IPS-20b (cell line): ENCODE data around the gene CCDC38.
A peak's percentile ranks its signal among the peaks of the same experiment; 100 is the strongest.

Source experiments
- H3K27ac ChIP-seq: one replicate; pipeline ENCODE4 v1.5.1; 2013; ENCODE audit warnings: low read length
- H3K27me3 ChIP-seq: 2 replicates; pipeline ENCODE4 v1.6.1; 2013; ENCODE audit warnings: mild to moderate bottlenecking, low read length, inconsistent platforms; ENCODE audit not compliant: insufficient read depth
- H3K36me3 ChIP-seq: 2 replicates; pipeline ENCODE4 v1.6.1; 2013; ENCODE audit warnings: low read depth, mild to moderate bottlenecking, inconsistent platforms, low read length, moderate library complexity; ENCODE audit not compliant: insufficient read depth
- H3K4me1 ChIP-seq: 2 replicates; pipeline ENCODE4 v1.6.1; 2013; ENCODE audit warnings: mild to moderate bottlenecking, control low read depth, inconsistent platforms, low read length, moderate library complexity; ENCODE audit not compliant: insufficient read depth
- H3K4me3 ChIP-seq: 2 replicates; pipeline ENCODE4 v1.5.1; 2013; ENCODE audit warnings: mild to moderate bottlenecking, low read length, inconsistent platforms
- H3K9ac ChIP-seq: 2 replicates; pipeline ENCODE4 v1.6.1; 2013; ENCODE audit warnings: low read depth, mild to moderate bottlenecking, inconsistent platforms, low read length, moderate library complexity
- H3K9me3 ChIP-seq: 2 replicates; pipeline ENCODE4 v1.6.1; 2013; ENCODE audit warnings: mild to moderate bottlenecking, low read depth, low read length, inconsistent platforms; ENCODE audit not compliant: insufficient read depth

The CCDC38 gene

DNA sequence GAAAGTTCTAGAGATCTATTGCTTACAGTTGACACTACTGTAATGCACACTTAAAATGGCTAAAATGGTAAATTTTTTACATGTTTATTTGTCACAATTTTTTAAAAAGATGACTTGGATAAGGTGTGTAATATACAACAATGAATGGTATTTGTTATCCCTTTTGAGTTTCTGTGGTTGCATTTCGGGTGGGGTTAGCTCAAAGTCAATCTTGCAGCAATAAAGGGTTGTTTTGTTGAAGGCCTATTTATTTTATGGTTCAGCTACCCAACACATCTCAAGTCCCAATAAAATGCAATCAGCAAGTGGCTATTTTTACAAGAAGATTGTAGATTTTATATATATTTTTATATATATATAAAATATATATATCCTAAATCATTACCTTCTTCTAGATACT is 61.5 kb downstream of the CCDC38 start:
- Histone ChIP-seq H3K9me3 (peaks cover 14% of the 10 kb centered on the region), H3K4me1 (no peaks in the 10 kb centered on the region), H3K9ac (no peak overlapping the region), H3K4me3 (no peak overlapping the region), H3K36me3 (no peaks in the 10 kb centered on the region), H3K27ac (no peak overlapping the region), H3K27me3 (no peaks in the 10 kb centered on the region)

GRCh38 chr12:95877622-95878021 is 64.8 kb downstream of the CCDC38 start:
- H3K36me3 ChIP-seq = no peaks in the 10 kb centered on the region
- no peak overlapping the region for H3K27ac ChIP-seq
- peaks cover 14% of the 10 kb centered on the region for H3K9me3 ChIP-seq

GRCh38 chr12:95874452-95874851 is 68.0 kb downstream of the CCDC38 start:
- Histone ChIP-seq H3K27ac (no peak overlapping the region), H3K9me3 (peaks cover 14% of the 10 kb centered on the region), H3K27me3 (no peaks in the 10 kb centered on the region), H3K36me3 (peaks cover 6% of the 10 kb centered on the region), H3K4me3 (no peak overlapping the region), H3K4me1 (peaks cover 18% of the 10 kb centered on the region; the same call in 1 of the 2 replicates), H3K9ac (no peak overlapping the region)

More at GRCh38 chr12:95877622-95878021, 64.8 kb downstream of the CCDC38 start:
- Histone ChIP-seq H3K4me3 (no peak overlapping the region), H3K27me3 (no peaks in the 10 kb centered on the region), H3K9ac (no peak overlapping the region), H3K4me1 (peaks cover 18% of the 10 kb centered on the region; the same call in 1 of the 2 replicates)

GRCh38 chr12:95870897-95871296 is 71.5 kb downstream of the CCDC38 start:
- Histone ChIP-seq H3K27me3 (no peaks in the 10 kb centered on the region), H3K9ac (no peak overlapping the region), H3K4me1 (peaks cover 18% of the 10 kb centered on the region; the same call in 1 of the 2 replicates), H3K4me3 (no peak overlapping the region), H3K36me3 (peaks cover 41% of the 10 kb centered on the region), H3K9me3 (no peaks in the 10 kb centered on the region), H3K27ac (no peak overlapping the region)

- no peak overlapping the region for H3K27ac ChIP-seq
- peaks cover 7% of the 10 kb centered on the region; the same call in 1 of the 2 replicates for H3K4me1 ChIP-seq
- H3K4me3 ChIP-seq = no peak overlapping the region
- peaks cover 76% of the 10 kb centered on the region for H3K36me3 ChIP-seq
- no peaks in the 10 kb centered on the region for H3K27me3 ChIP-seq
- H3K9ac ChIP-seq = no peak overlapping the region
- 0 out of 2 replicates have a peak, but pooled peaks cover 3% of the 10 kb centered on the region for H3K9me3 ChIP-seq
Measured at GRCh38 chr12:95863337-95863736, 79.1 kb downstream of the CCDC38 start.

- Histone ChIP-seq H3K4me3 (no peak overlapping the region), H3K4me1 (peaks cover 7% of the 10 kb centered on the region; the same call in 1 of the 2 replicates), H3K9ac (no peak overlapping the region), H3K27ac (no peak overlapping the region), H3K27me3 (no peaks in the 10 kb centered on the region), H3K9me3 (0 out of 2 replicates have a peak, but pooled peaks cover 3% of the 10 kb centered on the region), H3K36me3 (peaks cover 63% of the 10 kb centered on the region)
Measured at GRCh38 chr12:95862038-95862437, 80.4 kb downstream of the CCDC38 start.

GRCh38 chr12:95859947-95860850 is 82.2 kb downstream of the CCDC38 start:
- no peaks in the 10 kb centered on the region for H3K27me3 ChIP-seq
- peak overlapping the region; percentile 97; the same call in 1 of the 2 replicates for H3K9ac ChIP-seq
- H3K9me3 ChIP-seq = 0 out of 2 replicates have a peak, but pooled peaks cover 3% of the 10 kb centered on the region
- H3K27ac ChIP-seq = no peak overlapping the region
- H3K4me3 ChIP-seq = peak overlapping the region; percentile 89
- peaks cover 46% of the 10 kb centered on the region for H3K36me3 ChIP-seq
- H3K4me1 ChIP-seq = peaks cover 7% of the 10 kb centered on the region; the same call in 1 of the 2 replicates

- peaks cover 38% of the 10 kb centered on the region for H3K36me3 ChIP-seq
- H3K4me1 ChIP-seq = peaks cover 7% of the 10 kb centered on the region; the same call in 1 of the 2 replicates
- peak overlapping the region; percentile 97 for H3K9ac ChIP-seq
- peak overlapping the region; percentile 89 for H3K4me3 ChIP-seq
- H3K27ac ChIP-seq = peak overlapping the region; percentile 16
- H3K27me3 ChIP-seq = no peaks in the 10 kb centered on the region
- H3K9me3 ChIP-seq = 0 out of 2 replicates have a peak, but pooled peaks cover 3% of the 10 kb centered on the region
Measured at GRCh38 chr12:95859344-95859816, 83.0 kb downstream of the CCDC38 start.

DNA sequence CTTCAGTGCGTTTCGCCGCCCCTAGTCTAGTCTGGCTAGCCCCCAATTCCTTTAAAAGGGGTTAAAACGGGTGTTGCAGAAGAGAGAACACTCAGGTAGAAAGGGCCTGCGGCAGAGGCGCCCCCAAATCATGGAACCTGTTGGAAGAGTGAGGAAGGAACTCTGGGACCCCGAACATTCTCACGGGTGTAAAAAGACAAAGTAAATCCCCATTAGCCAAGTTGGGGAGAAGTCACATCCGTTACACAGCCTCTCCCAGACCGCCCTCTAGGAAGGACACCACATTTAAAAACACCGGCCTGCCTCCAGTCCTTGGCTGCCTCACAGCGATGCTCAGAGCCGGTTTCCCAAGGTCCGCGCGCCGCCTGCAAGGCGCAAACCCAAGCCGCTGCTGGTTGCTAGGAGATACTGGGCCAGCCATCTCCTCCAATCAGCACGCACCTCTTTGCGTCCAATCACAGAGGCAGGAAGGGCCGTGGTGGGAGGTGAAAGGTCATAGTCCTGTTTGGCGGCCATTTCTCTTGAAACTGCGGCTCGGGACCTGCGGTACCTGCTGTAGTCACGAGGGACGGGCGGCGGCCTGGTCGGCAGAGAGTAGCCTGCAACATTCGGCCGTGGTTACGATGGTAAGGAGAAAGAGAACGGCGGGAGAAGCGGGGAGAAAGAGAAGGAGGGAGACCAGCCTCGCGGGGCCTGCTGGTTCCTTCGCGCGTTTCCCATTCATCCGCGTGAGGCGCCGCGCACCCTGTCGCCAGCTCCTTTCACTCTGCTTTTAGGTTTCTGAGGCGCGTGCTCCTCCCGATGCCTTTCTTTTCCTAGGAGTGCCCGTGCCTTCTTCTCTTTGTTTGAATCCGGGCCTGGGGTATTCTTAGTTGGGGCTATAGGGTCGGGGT is 83.7 kb downstream of the CCDC38 start, which contains the start of gene SNRPF:
Gene SNRPF, plus strand, starts transcription at position 502 of the 893 bp plus-strand sequence. Its CDS starts 122 bp downstream, at position 624.
- Histone ChIP-seq H3K36me3 (peaks cover 31% of the 10 kb centered on the region), H3K27ac (peak within 1 kb of the TSS; percentile 16), H3K9me3 (0 out of 2 replicates have a peak, but pooled peaks cover 3% of the 10 kb centered on the region), H3K27me3 (no peaks in the 10 kb centered on the region), H3K9ac (peak within 1 kb of the TSS; percentile 97), H3K4me1 (peaks cover 7% of the 10 kb centered on the region; the same call in 1 of the 2 replicates), H3K4me3 (peak within 1 kb of the TSS; percentile 89)

DNA sequence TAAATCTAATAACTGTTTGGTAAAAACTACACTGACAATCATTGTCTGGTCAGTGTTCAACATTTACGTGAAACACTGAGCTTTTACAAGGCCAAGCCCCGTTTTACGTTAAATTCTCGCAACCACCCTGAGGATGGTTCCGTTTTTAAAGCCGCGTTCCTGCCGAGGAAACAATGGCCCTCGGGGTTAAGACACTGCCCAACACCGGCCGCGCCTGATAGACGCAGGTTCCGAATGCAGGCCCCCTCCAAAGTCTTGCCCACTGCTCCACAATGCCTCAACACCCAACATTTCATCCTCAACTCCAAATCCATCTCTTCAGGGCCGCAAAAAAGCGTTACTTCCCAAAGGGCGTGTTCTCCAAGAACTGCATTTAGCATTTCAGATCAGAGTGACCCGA is 84.6 kb downstream of the CCDC38 start:
- Histone ChIP-seq H3K27ac (no peak overlapping the region), H3K4me1 (peaks cover 7% of the 10 kb centered on the region; the same call in 1 of the 2 replicates), H3K9ac (peak overlapping the region; percentile 33; the same call in 1 of the 2 replicates), H3K9me3 (0 out of 2 replicates have a peak, but pooled peaks cover 3% of the 10 kb centered on the region), H3K4me3 (peak overlapping the region; percentile 89), H3K36me3 (peaks cover 22% of the 10 kb centered on the region), H3K27me3 (no peaks in the 10 kb centered on the region)

- no peaks in the 10 kb centered on the region for H3K9me3 ChIP-seq
- peaks cover 7% of the 10 kb centered on the region; the same call in 1 of the 2 replicates for H3K4me1 ChIP-seq
- H3K36me3 ChIP-seq = peaks cover 16% of the 10 kb centered on the region
- no peaks in the 10 kb centered on the region for H3K27me3 ChIP-seq
- H3K9ac ChIP-seq = no peak overlapping the region; the same call in 1 of the 2 replicates
- H3K4me3 ChIP-seq = peak overlapping the region; percentile 89; the same call in 1 of the 2 replicates
- H3K27ac ChIP-seq = no peak overlapping the region
Measured at GRCh38 chr12:95857156-95857555, 85.3 kb downstream of the CCDC38 start.
